Measurements from ENCODE around the gene ABCB1. TPM values are rescaled to one million over a fixed set of nuclear protein-coding genes. Genes with fewer than 3 reads are reported as not detected.

The ABCB1 gene
- polyA plus RNA-seq, 1 donor from 2014 or later: 1.6 TPM

GRCh38 chr7:87604264-87604663 lies 3.6 kb upstream of the ABCB1 start (continued):
- TF ChIP-seq EZH2 (IDR thresholded peaks at IDR 0.05; ENCODE audit: borderline replicate concordance, insufficient read depth, low read length, poor library complexity, severe bottlenecking): no peak
- no peak for TF ChIP-seq EP300 (conservative IDR thresholded peaks at IDR 0.05; ENCODE audit: poor library complexity, severe bottlenecking)
- TF ChIP-seq TAF1 (IDR thresholded peaks at IDR 0.05; ENCODE audit: low read depth): no peak

- Histone ChIP-seq H3K9me3 (ENCODE audit: low read length) (no peaks in the 10 kb centered on the region), H3K9ac (ENCODE audit: low read length) (no peak overlapping the region), H3K4me2 (ENCODE audit: low read length) (no peak overlapping the region), H3K4me3 (ENCODE audit: low read length) (no peak overlapping the region), H3K79me2 (replicated peaks; ENCODE audit: insufficient read depth, low read length) (no peaks in the 10 kb centered on the region), H3K27ac (ENCODE audit: low read length) (no peak overlapping the region), H4K20me1 (ENCODE audit: insufficient read depth) (no peaks in the 10 kb centered on the region), H3F3A (ENCODE audit: insufficient read depth, low read length, poor library complexity, severe bottlenecking) (no peaks in the 10 kb centered on the region), H3K27me3 (ENCODE audit: insufficient read depth, low read depth, low read length) (peaks cover 38% of the 10 kb centered on the region), H3K36me3 (ENCODE audit: insufficient read depth, low read length) (no peaks in the 10 kb centered on the region), H2AFZ (ENCODE audit: low read depth, low read length) (no peak overlapping the region), H3K9me2 (ENCODE audit: insufficient read depth, low read length) (no peaks in the 10 kb centered on the region)
- TF ChIP-seq REST (IDR thresholded peaks at IDR 0.05; ENCODE audit: borderline replicate concordance) (no peak), MXI1 (conservative IDR thresholded peaks at IDR 0.05; ENCODE audit: poor library complexity, severe bottlenecking) (no peak), POLR2AphosphoS5 (IDR thresholded peaks at IDR 0.05) (no peak), TAF1 (IDR thresholded peaks at IDR 0.05; ENCODE audit: low read depth) (no peak), CTCF (IDR thresholded peaks at IDR 0.05; ENCODE audit: poor library complexity, severe bottlenecking) (no peak), EP300 (conservative IDR thresholded peaks at IDR 0.05; ENCODE audit: poor library complexity, severe bottlenecking) (no peak), RAD21 (conservative IDR thresholded peaks at IDR 0.05) (no peak), EZH2 (IDR thresholded peaks at IDR 0.05; ENCODE audit: borderline replicate concordance, insufficient read depth, low read length, poor library complexity, severe bottlenecking) (no peak), SMC3 (conservative IDR thresholded peaks at IDR 0.05; ENCODE audit: poor library complexity) (no peak)
Measured at GRCh38 chr7:87599336-87599735, 1.3 kb downstream of the ABCB1 start.

- Histone ChIP-seq H3K4me3 (ENCODE audit: low read length) (no peak overlapping the region), H3K27ac (ENCODE audit: low read length) (no peak overlapping the region), H3K4me2 (ENCODE audit: low read length) (no peak overlapping the region), H3K9me2 (ENCODE audit: insufficient read depth, low read length) (no peaks in the 10 kb centered on the region), H3K36me3 (ENCODE audit: insufficient read depth, low read length) (no peaks in the 10 kb centered on the region), H3F3A (ENCODE audit: insufficient read depth, low read length, poor library complexity, severe bottlenecking) (no peaks in the 10 kb centered on the region), H3K27me3 (ENCODE audit: insufficient read depth, low read depth, low read length) (peaks cover 38% of the 10 kb centered on the region), H4K20me1 (ENCODE audit: insufficient read depth) (no peaks in the 10 kb centered on the region), H3K9ac (ENCODE audit: low read length) (no peak overlapping the region), H2AFZ (ENCODE audit: low read depth, low read length) (no peak overlapping the region), H3K9me3 (ENCODE audit: low read length) (no peaks in the 10 kb centered on the region), H3K79me2 (replicated peaks; ENCODE audit: insufficient read depth, low read length) (no peaks in the 10 kb centered on the region)
- TF ChIP-seq RAD21 (conservative IDR thresholded peaks at IDR 0.05) (no peak), POLR2AphosphoS5 (IDR thresholded peaks at IDR 0.05) (no peak)
Measured at GRCh38 chr7:87598234-87599009, 2.3 kb downstream of the ABCB1 start.

Measured in neural cell (in vitro differentiated cells).